Upper lobe of right lung (tissue), 1 donor: ENCODE results near the gene GSTT4. TPM values are rescaled to one million over a fixed set of nuclear protein-coding genes. Genes with fewer than 3 reads are reported as not detected.

ENCODE experiments used
- ATAC-seq: fragments of 200-7000 bp; cut with Tn5 transposase; one replicate; pipeline ENCODE4 v1.9.1; 2020; ENCODE audit warnings: mild to moderate bottlenecking, moderate library complexity
- DNase-seq: peaks from one replicate; pipeline ENCODE4 v3.0.0-alpha.2; 2020
- H3K27ac ChIP-seq: fragments of 200-600 bp; one replicate; pipeline ENCODE4 v1.8.0; 2022
- H3K27me3 ChIP-seq: fragments of 200-600 bp; one replicate; pipeline ENCODE4 v1.8.0; 2022; ENCODE audit warnings: mild to moderate bottlenecking
- H3K36me3 ChIP-seq: fragments of 200-600 bp; one replicate; pipeline ENCODE4 v1.8.0; 2022
- H3K4me1 ChIP-seq: fragments of 200-600 bp; one replicate; pipeline ENCODE4 v1.8.0; 2022
- H3K4me3 ChIP-seq: fragments of 200-600 bp; one replicate; pipeline ENCODE4 v1.8.0; 2022; ENCODE audit warnings: mild to moderate bottlenecking
- H3K9me3 ChIP-seq: fragments of 200-600 bp; one replicate; pipeline ENCODE4 v1.8.0; 2022
- intact Hi-C: fragments of 100-400 bp; cut with DNase I; formaldehyde crosslinking; loops from one replicate; pipeline ENCODE4 v1.11.0; 2022
- total RNA-seq: library from RNA; stranded (reverse); fragmentation: NEBNext Ultra II Directional; extraction: Animal tissue kit (Norgen Biotek cat#: 25700); gene quantifications from one replicate; pipeline ENCODE4 v1.2.1, GENCODE V29; 2021
- TF ChIP-seq, protein P1 (sequence below): fragments of 200-600 bp; IDR thresholded peaks from one replicate; pipeline ENCODE4 v1.8.0; 2022; ENCODE audit warnings: antibody characterized with exemption
- donor health status: DM: no; HTN: yes; CAD: no; lungs with severe emphysema.

The GSTT4 gene
- total RNA-seq, 1 donor from 2014 or later = not detected

DNA sequence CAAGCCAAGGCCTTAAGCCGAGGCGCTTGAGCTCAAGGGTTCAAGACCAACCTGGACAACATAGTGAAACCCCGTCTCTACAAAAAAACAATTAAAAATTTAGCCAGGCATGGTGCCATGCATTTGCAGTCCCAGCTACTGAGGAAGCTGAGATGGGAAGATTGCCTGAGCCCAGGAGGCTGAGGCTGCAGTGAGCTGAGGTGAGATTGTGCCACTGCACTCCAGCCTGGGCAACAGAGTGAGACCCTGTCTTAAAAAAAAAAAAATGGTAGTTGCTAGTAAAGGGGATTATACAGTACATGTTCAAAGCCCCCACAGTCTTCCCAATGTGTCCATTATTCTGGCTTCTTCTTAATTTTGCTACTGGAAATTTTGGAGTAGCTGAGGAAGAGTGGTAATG, 24.1 kb upstream of the GSTT4 start:
- intact Hi-C loops = no loop called here
- Histone ChIP-seq H3K36me3 (peaks cover 4% of the 10 kb centered on the region), H3K4me1 (no peaks in the 10 kb centered on the region), H3K9me3 (no peaks in the 10 kb centered on the region), H3K27ac (no peak overlapping the region), H3K27me3 (no peaks in the 10 kb centered on the region), H3K4me3 (no peak overlapping the region)
- ATAC-seq (no peak), DNase-seq (no peak)
- TF ChIP-seq, protein P1, sequence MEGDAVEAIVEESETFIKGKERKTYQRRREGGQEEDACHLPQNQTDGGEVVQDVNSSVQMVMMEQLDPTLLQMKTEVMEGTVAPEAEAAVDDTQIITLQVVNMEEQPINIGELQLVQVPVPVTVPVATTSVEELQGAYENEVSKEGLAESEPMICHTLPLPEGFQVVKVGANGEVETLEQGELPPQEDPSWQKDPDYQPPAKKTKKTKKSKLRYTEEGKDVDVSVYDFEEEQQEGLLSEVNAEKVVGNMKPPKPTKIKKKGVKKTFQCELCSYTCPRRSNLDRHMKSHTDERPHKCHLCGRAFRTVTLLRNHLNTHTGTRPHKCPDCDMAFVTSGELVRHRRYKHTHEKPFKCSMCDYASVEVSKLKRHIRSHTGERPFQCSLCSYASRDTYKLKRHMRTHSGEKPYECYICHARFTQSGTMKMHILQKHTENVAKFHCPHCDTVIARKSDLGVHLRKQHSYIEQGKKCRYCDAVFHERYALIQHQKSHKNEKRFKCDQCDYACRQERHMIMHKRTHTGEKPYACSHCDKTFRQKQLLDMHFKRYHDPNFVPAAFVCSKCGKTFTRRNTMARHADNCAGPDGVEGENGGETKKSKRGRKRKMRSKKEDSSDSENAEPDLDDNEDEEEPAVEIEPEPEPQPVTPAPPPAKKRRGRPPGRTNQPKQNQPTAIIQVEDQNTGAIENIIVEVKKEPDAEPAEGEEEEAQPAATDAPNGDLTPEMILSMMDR = no peak

DNA sequence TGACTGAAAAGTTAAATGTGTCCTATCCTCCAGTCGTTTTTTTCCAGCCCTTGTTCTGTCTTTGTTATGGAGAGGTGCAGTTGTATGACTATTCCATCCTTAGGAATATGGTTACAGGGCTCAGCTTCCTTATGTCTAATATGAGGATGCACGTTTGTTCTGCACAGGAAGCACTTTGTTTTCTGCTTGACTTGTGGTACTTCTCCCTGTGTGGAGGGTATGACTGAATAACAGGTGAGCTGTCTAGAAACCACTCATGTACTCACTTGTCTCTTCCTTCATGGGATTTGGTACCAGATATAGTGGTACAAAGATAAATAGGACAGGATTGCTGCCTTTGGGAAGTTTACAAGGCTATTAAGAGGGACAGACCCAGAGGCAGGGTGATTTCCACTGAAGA, 23.3 kb upstream of the GSTT4 start:
- no peak for ATAC-seq
- DNase-seq = no peak
- TF ChIP-seq, protein P1 = no peak
- intact Hi-C loops = no loop called here
- peaks cover 4% of the 10 kb centered on the region for H3K36me3 ChIP-seq
- H3K27me3 ChIP-seq = no peaks in the 10 kb centered on the region
- no peaks in the 10 kb centered on the region for H3K9me3 ChIP-seq
- H3K4me1 ChIP-seq = no peaks in the 10 kb centered on the region
- H3K27ac ChIP-seq = no peak overlapping the region
- H3K4me3 ChIP-seq = no peak overlapping the region

DNA sequence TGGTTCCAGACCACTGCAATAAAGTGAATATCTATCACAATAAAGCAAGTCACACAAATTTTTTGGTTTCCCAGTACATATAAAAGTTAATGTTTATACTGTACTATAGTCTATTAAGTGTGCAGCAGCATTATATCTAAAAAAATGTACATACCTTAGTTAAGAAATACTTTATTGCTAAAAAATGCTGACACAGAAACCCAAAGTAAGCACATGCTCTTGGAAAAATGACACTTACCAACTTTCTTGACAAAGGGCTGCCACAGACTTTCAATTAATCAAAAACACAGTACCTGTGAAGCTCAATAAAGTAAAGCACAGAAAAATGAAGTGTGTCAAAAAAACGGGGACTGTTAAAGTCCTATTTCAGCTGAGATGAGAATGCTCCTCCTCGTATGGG, 22.7 kb upstream of the GSTT4 start:
- intact Hi-C loops = no loop called here
- no peak for ATAC-seq

DNA sequence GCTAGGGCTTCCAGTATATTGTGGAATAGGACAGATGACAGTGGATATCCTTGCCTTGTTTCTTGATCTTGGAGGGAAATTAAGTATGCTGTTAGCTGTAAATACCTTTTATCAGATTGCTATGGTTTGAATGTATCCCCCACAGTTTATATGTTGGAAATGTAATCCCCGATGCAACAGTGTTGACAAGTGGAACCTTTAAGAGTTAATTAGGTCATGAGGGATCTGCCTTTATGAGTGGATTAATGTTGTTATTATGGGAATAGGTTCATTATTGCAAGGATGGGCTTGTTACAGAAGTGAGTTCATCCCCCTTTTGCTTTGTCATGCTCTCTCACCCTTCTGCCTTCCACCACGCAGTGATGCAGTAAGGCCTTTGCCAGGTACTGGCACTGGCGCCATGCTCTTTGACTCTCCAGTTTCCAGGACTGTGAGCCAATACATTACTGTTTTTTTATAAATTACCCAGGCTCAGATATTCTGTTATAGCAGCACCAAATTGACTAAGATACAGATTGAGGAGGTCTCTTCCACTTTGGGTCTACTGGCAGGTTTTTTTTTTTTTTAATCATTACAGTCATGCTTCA, 22.2 kb upstream of the GSTT4 start:
- intact Hi-C loops = no loop called here
- TF ChIP-seq, protein P1 = no peak
- H3K27ac ChIP-seq = no peak overlapping the region
- no peaks in the 10 kb centered on the region for H3K27me3 ChIP-seq
- no peaks in the 10 kb centered on the region for H3K9me3 ChIP-seq
- H3K36me3 ChIP-seq = peaks cover 4% of the 10 kb centered on the region
- H3K4me3 ChIP-seq = no peak overlapping the region
- no peaks in the 10 kb centered on the region for H3K4me1 ChIP-seq
- no peak for ATAC-seq
- no peak for DNase-seq

More for the DNA sequence above, 22.7 kb upstream of the GSTT4 start:
- Histone ChIP-seq H3K4me1 (no peaks in the 10 kb centered on the region), H3K27ac (no peak overlapping the region), H3K4me3 (no peak overlapping the region), H3K9me3 (no peaks in the 10 kb centered on the region), H3K27me3 (no peaks in the 10 kb centered on the region), H3K36me3 (peaks cover 4% of the 10 kb centered on the region)
- no peak for DNase-seq
- TF ChIP-seq, protein P1 = no peak

DNA sequence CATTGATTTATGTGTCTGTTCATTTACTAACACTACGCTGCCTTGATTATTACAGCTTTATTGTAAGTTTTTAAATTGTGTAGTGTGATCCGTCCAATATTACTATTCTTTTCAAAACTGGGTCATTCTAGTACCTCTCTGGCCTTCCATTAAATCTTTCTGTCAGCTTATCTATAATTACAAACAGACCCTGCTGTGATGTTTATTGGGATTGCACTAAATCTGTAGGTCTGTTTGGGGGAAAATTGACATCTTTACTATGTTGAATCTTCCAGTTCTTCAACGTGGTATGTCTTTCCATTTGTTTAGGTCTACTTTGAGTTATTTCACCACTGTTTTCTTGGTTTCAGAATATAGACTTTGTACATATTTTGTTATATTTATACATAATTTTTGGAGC, 21.5 kb upstream of the GSTT4 start:
- TF ChIP-seq, protein P1 = no peak
- H3K36me3 ChIP-seq = peaks cover 4% of the 10 kb centered on the region
- no peaks in the 10 kb centered on the region for H3K9me3 ChIP-seq
- DNase-seq (no peak), ATAC-seq (no peak)
- H3K27ac ChIP-seq = no peak overlapping the region
- intact Hi-C loops = no loop called here
- H3K4me1 ChIP-seq = no peaks in the 10 kb centered on the region
- no peak overlapping the region for H3K4me3 ChIP-seq
- H3K27me3 ChIP-seq = no peaks in the 10 kb centered on the region

DNA sequence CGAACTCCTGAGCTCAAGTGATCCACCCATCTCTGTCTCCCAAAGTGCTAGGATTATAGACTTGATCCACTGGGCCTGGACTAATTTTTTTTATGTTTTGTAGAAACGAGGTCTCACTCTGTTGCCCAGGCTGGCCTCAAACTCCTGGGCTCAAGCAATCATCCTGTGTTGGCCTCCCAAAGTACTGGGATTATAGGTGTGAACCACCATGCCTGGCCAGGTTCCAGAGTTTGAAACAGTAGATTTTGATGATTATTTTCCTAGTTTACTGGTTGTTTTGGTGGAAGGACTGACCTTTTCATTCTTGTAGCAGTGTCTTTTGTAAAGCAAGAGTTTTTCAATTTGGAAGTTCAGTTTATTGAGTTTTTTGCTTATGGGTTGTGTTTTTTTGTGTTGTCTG, 20.8 kb upstream of the GSTT4 start:
- no peaks in the 10 kb centered on the region for H3K4me1 ChIP-seq
- DNase-seq = no peak
- no peaks in the 10 kb centered on the region for H3K27me3 ChIP-seq
- intact Hi-C loops = no loop called here
- H3K36me3 ChIP-seq = peaks cover 3% of the 10 kb centered on the region
- TF ChIP-seq, protein P1 = no peak
- no peak for ATAC-seq
- H3K27ac ChIP-seq = no peak overlapping the region
- H3K9me3 ChIP-seq = no peaks in the 10 kb centered on the region
- no peak overlapping the region for H3K4me3 ChIP-seq
